GM12865 (cell line): ENCODE measurements around the gene ANAPC7.

Experiments
- DNase-seq: peaks from one replicate; pipeline ENCODE4 v3.0.0; 2010; ENCODE audit warnings: low read depth
- H3K4me3 ChIP-seq: 2 replicates; pipeline ENCODE4 v1.5.1; 2011; ENCODE audit warnings: mild to moderate bottlenecking, low read depth, low read length, control low read depth
- TF ChIP-seq, protein P1 (sequence below): IDR thresholded peaks from 2 replicates; pipeline ENCODE4 v1.5.1; 2011; ENCODE audit warnings: low read length, control low read depth, low read depth, inconsistent platforms; ENCODE audit not compliant: insufficient read depth; ENCODE audit errors: missing control alignments

The ANAPC7 gene

DNA sequence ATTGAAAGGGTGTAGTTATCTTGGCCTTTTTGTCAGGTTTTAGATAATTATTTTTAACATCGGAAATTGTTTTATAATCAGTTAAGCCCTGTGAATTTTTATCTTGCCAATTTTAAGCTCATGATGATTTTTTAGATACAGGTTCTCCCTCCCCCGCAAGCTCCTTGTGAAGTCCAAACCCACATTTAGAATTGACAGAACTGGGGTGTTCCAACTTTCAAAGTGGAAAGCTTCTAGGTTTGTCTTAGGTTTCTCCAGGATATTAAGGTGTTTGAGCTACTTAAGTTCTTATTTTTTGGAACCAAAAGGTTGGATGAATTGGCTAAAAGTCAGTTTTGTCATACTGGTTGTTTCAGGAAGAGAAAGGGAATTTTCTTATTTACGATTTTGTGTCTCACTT is 73.4 kb downstream of the ANAPC7 start:
- DNase-seq = no peak
- no peak overlapping the region for H3K4me3 ChIP-seq
- TF ChIP-seq, protein P1, sequence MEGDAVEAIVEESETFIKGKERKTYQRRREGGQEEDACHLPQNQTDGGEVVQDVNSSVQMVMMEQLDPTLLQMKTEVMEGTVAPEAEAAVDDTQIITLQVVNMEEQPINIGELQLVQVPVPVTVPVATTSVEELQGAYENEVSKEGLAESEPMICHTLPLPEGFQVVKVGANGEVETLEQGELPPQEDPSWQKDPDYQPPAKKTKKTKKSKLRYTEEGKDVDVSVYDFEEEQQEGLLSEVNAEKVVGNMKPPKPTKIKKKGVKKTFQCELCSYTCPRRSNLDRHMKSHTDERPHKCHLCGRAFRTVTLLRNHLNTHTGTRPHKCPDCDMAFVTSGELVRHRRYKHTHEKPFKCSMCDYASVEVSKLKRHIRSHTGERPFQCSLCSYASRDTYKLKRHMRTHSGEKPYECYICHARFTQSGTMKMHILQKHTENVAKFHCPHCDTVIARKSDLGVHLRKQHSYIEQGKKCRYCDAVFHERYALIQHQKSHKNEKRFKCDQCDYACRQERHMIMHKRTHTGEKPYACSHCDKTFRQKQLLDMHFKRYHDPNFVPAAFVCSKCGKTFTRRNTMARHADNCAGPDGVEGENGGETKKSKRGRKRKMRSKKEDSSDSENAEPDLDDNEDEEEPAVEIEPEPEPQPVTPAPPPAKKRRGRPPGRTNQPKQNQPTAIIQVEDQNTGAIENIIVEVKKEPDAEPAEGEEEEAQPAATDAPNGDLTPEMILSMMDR = no peak

DNA sequence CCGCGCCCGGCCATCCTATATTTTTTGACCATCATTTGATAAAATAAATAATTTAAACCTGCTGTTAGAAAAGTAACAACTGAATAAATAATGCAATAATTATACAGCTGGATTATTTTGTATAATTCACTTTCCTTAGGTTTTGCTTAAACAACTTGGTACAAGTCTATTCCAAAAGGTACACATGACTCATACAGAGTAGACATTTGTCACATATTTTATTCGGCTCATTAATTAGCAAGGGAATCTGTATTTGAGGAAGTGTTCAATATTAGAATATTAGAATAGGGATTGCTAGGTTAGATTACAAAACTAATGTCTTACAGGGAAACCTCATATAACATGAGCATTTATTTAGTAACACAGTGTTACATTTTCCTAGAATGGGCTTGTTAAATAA is 73.8 kb downstream of the ANAPC7 start:
- no peak for DNase-seq
- TF ChIP-seq, protein P1 = no peak
- H3K4me3 ChIP-seq = no peak overlapping the region
